Fibroblast of pulmonary artery (primary cell): ENCODE measurements around the gene MAST1.
"Not testable (repeated sequence)": the region's sequence is repeated elsewhere in the genome, so short reads cannot be mapped to it uniquely, and the experiment has no call there.

Experiments
- DNase-seq: peaks from one replicate; pipeline ENCODE4 v3.0.0-alpha.2; 2010; ENCODE audit warnings: low read depth
- H3K4me3 ChIP-seq: replicated peaks from 2 replicates; pipeline ENCODE4 v1.5.1; 2011; ENCODE audit warnings: low read depth, mild to moderate bottlenecking, control low read depth, low read length, moderate library complexity
- TF ChIP-seq, protein P1 (sequence below): IDR thresholded peaks from 2 replicates; pipeline ENCODE4 v1.5.1; 2011; ENCODE audit warnings: mild to moderate bottlenecking, control low read depth, low read length, inconsistent platforms; ENCODE audit errors: missing control alignments

MAST1 gene

DNA sequence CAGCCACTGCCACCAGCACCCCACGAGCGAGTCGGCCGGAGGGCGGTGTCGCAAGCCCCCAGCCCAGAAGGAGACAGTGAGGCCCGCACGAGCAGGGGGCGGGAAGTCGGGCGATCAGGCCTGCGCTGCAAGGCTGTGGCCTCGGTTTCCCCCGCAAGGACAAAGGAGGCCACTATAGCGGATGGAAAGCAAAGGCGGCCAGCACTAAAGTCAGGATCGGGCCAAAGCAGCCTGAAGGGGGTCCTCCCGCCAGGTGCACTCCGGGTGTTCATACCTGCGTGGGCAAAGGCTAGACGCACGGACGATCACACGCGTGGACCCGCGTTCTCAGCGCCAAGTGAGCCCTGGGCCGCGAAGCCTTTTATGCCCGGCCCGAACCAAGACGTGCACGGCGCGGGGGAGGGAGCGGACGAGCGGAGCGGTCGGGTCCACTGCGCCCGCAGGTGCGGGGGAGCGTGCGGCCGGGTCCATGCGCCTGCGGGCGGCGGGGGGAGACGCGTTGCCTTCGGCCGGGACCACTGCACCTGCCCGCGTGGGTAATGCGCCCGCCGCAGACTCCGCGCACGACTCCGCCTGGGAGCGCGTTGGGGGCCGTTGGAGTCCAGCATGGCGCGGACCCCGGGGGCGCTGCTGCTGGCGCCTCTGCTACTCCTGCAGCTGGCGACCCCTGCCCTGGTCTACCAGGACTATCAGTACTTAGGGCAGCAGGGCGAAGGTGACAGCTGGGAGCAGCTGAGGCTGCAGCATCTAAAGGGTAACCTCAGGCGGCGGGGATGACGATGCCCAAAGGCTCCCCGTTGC lies 36.6 kb upstream of the MAST1 start, which contains the start of the genes PRDX2 and THSD8:
PRDX2 (minus strand) TSS at position 335 of the 801 bp plus-strand sequence. CDS start 539 bp downstream, outside the sequence.
THSD8 (plus strand) TSS at position 604 of the 801 bp plus-strand sequence; CDS start at position 607, 3 bp downstream.
- TF ChIP-seq, protein P1, sequence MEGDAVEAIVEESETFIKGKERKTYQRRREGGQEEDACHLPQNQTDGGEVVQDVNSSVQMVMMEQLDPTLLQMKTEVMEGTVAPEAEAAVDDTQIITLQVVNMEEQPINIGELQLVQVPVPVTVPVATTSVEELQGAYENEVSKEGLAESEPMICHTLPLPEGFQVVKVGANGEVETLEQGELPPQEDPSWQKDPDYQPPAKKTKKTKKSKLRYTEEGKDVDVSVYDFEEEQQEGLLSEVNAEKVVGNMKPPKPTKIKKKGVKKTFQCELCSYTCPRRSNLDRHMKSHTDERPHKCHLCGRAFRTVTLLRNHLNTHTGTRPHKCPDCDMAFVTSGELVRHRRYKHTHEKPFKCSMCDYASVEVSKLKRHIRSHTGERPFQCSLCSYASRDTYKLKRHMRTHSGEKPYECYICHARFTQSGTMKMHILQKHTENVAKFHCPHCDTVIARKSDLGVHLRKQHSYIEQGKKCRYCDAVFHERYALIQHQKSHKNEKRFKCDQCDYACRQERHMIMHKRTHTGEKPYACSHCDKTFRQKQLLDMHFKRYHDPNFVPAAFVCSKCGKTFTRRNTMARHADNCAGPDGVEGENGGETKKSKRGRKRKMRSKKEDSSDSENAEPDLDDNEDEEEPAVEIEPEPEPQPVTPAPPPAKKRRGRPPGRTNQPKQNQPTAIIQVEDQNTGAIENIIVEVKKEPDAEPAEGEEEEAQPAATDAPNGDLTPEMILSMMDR = no peak
- H3K4me3 ChIP-seq = peak within 1 kb of the TSS; percentile 86
- DNase-seq = peak; percentile 80

DNA sequence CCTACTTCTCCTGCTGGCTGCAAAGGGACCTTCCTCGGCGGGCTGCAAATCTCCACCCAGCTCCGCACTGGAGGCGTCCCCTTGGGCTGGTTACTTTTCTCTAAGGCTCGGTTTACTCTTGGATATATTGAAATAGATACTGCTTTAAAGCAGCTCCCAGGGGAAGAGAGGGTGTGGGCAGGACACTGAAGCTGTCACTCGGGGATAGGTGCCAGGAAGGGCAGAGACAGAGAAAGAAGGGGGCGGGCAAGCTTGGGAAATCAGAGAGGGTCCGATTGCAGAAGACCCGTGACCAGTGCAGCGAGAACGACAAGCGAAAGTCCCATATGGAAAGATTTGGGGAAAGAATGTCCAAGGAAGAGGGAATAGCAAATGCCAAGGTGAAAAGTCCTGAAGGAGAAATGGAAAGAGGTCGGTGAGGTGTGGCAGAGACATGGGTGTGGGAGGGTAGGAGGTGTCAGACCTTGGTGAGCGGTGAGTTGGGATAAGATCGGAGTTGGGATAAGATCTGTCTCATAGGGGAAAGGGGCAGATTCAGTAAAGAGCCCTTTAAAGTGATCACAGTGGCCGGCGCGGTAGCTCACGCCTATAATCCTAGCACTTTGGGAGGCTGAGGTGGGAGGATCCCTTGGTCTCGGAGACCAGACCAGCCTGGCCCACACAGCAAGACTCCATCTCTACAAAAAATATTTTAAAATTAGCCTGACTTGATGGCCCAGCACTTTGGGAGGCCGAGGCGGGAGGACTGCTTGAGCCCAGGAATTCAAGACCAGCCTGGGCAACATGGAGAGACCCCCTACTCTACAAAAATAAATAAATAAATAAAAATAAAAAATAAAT lies 35.8 kb upstream of the MAST1 start:
- peak overlapping the region; percentile 86 for H3K4me3 ChIP-seq
- TF ChIP-seq, protein P1 = peak; percentile 4
- peak; percentile 14 for DNase-seq

DNA sequence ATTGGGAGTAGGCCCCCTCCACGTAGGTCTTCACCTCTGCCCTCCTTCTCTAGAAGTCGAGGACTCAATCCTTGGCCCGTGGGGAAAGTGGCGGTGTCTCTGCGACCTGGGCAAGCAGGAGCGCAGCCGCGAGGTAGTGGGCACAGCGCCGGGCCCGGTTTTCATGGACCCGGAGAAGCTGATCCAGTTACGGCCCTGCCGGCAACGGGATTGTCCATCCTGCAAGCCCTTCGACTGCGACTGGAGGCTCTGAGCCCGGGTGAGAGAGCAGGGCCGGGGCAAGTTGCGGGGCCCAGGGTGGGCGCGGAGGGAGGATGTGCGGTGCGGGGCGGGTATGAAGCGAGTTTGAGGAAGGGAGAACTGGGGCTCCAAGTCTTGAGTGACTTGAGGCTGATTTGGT lies 34.3 kb upstream of the MAST1 start:
- TF ChIP-seq, protein P1 = no peak
- no peak overlapping the region for H3K4me3 ChIP-seq
- DNase-seq = no peak

DNA sequence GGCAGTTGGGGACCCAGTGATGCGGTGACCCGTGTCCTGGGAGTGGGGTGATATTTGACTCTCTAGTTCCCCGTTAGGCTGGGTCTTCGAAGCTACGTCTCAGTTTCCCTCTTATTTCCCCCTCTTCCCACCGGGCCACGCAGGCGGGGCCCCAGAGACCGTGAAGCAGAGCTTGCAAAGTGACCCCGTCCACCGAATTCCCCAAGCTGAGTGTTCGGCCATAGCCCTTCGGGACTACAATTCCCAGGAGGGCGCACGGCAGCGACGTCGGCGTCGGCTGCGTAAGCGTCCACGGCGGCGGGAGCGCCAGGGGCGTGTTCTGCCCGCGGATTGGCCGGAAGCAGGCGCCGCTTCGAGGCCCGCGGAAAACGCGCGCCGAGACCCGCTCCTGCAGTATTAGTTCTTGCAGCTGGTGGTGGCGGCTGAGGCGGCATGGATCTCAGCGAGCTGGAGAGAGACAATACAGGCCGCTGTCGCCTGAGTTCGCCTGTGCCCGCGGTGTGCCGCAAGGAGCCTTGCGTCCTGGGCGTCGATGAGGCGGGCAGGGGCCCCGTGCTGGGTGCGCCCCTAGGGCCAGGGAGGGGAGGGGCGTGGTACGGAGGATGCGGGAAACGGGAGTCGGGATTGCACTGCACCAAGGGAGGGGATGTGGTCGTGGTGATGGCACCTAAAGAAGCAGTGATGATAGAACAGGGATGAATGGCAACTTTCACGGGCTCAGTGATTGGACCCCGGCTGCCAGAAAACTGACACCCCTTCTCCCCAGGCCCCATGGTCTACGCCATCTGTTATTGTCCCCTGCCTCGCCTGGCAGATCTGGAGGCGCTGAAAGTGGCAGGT lies 31.9 kb upstream of the MAST1 start, which contains the start of gene RNASEH2A:
RNASEH2A (plus strand) TSS at position 343 of the 840 bp plus-strand sequence; CDS start at position 433, 90 bp downstream.
- H3K4me3 ChIP-seq = peak within 1 kb of the TSS; percentile 75
- TF ChIP-seq, protein P1 = no peak
- DNase-seq = peak; percentile 93

DNA sequence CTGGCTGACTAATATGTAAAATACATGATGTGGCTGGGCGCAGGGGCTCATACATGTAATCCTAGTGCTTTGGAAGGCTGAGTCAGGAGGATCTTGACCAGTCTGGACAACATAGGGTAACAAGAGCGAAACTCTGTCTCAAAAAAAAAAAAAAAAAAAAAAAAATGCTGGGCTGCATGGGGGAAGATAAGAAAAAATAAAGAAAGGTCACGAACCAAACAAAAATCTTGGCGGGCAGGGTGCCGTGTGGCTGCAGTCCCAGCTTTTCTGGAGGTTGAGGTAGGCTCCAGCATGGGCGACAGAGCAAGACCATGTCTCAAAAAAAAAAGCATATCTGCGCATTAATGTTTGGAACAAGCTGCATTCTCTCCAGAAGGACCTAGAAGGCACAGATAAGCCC lies 23.2 kb upstream of the MAST1 start:
- no peak overlapping the region for H3K4me3 ChIP-seq
- TF ChIP-seq, protein P1 = no peak
- no peak for DNase-seq

DNA sequence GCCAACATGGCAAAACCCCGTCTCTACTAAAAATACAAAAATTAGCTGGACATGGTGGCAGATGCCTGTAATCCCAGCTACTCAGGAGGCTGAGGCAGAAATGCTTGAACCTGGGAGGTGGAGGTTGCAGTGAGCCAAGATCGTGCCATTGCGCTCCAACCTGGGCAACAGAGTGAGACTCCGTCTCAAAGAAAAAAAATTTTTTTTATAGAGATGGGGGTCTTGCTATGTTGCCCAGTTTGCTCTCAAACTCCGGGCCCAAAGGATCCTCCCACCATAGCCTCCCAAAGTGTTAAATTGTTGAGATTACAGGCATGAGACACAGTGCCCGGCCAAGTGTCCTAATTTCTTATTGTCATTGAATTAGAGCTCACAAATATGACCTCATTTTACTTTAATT lies 21.1 kb upstream of the MAST1 start:
- DNase-seq, H3K4me3 ChIP-seq: not testable (repeated sequence)

DNA sequence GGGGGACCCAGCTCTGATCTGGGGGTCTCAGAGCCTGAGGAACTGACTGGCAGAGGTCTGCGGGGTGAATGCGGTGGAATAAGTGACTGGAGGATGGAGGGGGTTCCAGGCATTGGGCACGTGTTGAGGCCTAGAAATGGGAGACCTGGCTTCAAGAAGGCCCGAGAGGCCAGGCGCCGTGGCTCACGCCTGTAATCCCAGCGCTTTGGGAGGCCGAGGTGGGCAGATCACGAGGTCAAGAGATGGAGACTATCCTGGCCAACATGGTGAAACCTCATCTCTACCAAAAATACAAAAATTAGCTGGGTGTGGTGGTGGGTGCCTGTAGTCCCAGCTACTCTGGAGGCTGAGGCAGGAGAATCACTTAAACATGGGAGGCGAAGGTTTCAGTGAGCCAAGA lies 20.5 kb upstream of the MAST1 start:
- not testable (repeated sequence) for H3K4me3 ChIP-seq, DNase-seq
